ENCODE data around the gene GOLGA8R.
"Not testable (repeated sequence)": the region's sequence is repeated elsewhere in the genome, so short reads cannot be mapped to it uniquely, and the experiment has no call there.

GOLGA8R gene, protein sequence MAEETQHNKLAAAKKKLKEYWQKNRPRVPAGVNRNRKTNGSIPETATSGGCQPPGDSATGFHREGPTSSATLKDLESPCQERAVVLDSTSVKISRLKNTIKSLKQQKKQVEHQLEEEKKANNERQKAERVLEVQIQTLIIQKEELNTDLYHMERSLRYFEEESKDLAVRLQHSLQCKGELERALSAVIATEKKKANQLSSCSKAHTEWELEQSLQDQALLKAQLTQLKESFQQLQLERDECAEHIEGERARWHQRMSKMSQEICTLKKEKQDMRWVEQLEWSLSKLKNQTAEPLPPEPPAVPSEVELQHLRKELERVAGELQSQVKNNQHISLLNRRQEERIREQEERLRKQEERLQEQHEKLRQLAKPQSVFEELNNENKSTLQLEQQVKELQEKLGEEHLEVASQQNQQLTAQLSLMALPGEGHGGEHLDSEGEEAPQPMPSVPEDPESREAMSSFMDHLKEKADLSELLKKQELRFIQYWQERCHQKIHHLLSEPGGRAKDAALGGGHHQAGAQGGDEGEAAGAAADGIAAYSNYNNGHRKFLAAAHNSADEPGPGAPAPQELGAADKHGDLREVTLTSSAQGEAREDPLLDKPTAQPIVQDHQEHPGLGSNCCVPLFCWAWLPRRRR

DNA sequence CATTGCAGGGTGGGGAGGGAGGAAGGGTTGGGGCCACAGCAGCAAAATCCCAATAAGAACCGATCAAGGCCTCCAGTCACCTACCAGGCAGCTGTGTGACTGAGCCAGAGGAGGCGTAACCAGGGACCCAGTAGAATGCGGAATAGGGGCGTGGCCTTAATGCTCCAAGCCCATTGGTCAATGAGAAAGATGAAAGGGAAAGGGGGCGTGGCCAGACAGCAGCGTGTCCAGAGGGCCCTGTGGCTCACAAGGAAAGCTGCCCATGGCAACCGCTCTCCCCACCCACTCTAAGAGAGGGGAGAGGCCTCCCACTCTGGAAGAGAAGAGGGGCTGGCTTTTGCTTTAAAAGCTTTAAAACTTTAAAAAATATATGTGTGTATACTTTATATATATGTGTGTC is at the start of gene GOLGA8R:
Gene GOLGA8R, minus strand, starts transcription at position 101 of the 400 bp plus-strand sequence. Its CDS starts 98 bp downstream, at position 3.
- not testable (repeated sequence) for DNase-seq

DNA sequence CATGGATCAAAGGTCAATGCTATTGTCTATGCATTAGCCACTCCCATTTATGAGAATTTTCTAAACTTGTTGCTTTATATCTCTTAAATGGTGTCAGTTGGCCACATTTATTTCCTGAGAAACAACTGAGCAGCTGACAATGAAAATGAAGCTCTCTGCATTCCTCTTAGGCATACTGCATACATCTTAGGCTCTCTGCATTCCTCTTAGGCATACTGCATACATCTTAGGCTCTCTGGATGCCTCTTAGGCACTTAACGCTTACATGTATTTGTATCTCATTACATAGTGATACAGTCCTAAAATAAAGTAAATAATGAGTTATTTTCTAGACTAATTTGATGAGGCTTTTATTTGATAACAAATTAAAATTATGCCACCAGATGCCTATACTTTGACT is 49.8 kb upstream of the GOLGA8R start:
- not testable (repeated sequence) for DNase-seq

DNA sequence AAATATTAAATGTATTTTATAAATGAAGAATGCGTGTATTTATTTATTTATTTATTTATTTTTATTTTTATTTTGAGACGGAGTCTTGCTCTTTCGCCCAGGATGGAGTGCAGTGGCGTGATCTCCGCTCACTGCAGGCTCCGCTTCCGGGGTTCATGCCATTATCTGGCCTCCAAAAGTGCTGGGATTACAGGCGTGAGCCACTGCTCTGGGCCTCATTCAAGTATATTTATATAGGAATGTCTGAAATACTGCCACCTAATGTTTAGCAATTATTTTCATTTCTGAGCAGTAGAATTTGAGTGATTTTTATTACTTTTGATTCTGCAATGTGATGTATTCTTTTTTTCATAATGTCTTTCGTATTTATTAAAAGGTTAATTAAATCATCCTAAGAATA is 48.1 kb upstream of the GOLGA8R start:
- not testable (repeated sequence) for DNase-seq

DNA sequence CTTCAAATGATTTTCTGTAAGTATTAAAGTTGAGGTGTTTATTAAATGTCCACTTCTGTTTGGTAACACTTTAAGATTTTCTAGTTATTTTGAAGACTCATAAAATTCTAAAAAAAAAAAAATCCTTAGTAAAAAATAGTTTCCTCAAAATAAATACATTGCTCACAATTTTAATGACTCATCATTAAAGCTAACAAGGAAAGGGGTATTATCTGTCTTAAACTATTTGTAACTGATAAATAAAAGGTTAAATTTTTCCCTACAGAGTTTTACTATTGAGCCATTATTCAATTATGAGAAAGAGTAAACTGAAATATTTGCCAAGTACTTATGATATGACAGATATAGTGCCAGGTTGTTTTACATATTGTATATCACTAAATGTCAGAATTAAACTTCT is 38.6 kb upstream of the GOLGA8R start:
- not testable (repeated sequence) for DNase-seq

DNA sequence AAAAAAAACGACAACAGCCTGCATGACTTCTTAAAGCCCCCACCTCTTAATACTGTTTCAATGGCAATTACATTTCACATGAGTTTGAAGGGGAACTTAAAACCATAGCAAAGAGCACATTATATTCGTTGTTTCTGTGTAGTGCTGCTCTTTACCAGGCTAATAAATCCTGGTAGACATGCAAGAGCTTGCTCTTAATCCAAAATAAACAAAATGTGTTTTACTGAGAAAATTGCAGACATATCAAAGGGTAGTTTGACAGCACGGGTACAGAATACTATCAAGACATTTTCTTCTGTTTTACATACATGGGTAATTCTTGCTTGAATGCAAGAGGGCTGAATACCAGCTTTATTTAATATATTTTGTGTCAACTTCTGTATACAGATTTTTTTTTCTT is 24.3 kb upstream of the GOLGA8R start:
- DNase-seq = not testable (repeated sequence)

DNA sequence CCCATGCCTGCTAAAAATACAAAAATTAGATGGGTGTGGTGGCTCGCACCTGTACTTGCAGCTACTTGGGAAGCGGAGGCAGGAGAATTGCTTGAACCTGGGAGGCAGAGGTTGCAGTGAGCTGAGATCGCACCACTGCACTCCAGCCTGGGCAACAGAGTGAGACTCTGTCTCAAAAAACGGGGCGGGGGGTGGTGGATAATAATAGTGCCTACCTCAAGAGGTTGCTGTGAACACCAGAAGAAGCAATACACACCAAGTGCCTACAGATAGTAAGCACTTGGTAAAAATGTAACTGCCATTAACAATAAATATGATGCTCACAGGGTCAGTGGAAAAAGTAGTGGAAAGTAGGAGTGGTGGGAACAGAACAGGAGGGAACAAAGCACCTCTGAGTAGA is 21.8 kb upstream of the GOLGA8R start:
- DNase-seq = not testable (repeated sequence)

DNA sequence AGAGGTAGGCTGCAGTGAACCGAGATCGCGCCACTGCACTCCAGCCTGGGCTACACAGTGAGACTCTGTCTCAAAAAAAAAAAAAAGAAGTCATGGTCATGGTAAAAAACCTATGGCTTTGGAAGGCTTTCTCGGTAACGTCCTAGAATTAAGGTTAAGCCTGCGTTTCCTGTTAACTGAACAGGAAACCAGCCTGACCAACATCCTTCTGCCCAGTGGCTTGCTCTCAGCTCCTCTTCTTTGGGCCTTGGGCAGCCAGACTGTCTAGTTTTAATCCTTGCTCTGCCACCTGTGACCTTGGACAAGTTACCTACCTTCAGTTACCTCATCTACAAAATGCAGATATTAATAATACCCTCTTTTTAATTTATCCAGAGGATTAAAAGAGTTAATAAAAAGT is 6.7 kb upstream of the GOLGA8R start:
- not testable (repeated sequence) for DNase-seq

DNA sequence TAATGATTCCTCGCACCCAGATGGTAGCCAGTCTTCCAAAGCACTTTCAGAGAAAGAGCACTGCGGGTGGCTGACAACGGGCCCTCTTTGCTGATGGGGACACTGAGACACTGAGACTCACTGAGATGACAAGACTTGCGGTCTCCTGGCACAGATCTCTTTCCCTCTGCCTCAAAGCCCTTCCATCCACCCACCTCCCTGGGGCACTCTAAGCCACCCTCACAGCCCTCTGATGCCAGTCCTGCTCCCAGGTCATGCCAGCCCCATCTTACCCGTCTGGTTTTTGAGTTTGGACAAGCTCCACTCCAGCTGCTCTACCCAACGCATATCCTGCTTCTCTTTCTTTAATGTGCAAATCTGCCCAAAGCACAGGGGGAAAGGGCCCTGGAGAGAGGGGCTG is 6.4 kb downstream of the GOLGA8R start:
- not testable (repeated sequence) for DNase-seq

DNA sequence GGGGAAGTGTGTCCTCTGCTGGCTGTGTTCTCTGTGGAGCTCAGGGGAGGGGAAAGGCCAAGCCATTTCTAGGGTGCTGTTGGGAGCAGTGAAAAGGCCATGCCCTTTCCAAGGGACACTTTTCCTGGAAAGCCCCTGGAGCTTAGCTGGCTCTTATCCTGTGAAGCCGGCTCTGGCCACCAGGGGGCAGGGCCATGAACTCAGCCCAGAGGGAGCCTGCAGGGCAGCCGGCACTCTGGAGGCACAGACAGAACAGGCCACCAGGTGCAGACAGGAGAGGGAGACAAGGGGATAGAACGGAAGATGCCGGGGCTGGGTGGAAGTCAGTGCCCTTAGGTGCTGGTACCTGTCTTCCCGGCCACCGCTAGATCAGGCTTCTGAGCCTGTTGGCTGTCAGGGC is 15.1 kb downstream of the GOLGA8R start:
- not testable (repeated sequence) for DNase-seq

DNA sequence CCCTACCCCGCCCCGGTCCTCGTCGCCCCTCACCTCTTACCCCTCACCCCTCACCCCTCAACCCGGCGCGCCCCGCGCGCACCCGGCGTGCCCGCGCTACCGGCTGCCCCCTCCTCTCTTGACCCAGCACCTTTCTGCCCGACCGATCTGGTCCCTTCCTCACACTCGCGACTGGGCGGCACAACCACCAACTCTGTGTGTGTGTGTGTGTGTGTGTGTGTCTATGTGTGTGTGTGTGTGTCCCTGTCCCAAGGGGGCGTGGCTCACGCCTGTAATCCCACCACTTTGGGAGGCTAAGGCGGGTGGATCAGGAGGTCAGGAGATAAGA is 20.4 kb downstream of the GOLGA8R start:
- not testable (repeated sequence) for DNase-seq

DNA sequence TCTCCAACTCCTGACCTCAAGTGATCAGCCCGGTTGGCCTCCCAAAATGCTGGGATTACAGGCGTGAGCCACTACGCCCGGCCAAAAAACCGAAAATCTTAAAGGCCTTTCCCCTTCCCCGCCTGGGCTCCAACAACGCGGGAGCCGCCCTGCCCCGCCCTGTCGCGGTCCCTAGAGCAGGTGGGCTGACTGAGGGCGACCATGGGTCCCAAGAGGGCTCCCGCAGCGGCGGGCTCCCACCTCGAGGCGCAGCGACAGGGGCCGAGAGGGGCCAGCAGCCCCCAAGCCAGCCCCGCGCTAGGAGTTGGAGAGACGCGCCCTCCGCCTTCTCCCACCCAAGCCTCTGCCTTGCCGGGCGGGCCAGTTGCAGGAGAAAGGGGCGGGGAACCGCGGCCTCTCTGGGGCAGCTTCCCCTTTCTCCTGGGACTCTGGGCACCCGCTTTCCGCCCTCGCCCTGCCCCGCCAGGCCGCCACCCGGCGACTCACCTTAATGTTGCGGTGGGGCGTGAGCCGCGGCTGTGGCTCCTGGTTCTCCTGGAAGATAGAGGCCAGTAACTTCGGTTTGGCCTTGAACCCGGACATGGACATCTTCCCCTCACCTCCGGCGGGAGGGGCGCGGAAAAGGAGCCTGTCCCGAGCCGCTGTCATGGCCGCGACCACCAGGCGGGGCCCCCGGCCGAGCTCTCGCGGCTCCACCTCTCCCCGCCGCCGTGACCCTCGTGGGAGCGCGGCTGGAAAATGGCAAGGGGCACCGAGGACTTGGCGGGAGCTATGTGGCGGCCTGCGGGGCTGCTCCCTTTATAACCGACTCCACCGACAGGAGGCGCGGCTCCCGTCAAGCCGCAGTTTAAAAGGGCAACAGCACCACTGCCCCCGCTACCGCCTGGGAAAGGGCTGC is 21.0 kb downstream of the GOLGA8R start, which contains the start of gene CHRFAM7A:
Gene CHRFAM7A, minus strand, starts transcription at position 775 of the 898 bp plus-strand sequence. CDS start 10,189 bp downstream, outside the sequence.
- DNase-seq = not testable (repeated sequence)

DNA sequence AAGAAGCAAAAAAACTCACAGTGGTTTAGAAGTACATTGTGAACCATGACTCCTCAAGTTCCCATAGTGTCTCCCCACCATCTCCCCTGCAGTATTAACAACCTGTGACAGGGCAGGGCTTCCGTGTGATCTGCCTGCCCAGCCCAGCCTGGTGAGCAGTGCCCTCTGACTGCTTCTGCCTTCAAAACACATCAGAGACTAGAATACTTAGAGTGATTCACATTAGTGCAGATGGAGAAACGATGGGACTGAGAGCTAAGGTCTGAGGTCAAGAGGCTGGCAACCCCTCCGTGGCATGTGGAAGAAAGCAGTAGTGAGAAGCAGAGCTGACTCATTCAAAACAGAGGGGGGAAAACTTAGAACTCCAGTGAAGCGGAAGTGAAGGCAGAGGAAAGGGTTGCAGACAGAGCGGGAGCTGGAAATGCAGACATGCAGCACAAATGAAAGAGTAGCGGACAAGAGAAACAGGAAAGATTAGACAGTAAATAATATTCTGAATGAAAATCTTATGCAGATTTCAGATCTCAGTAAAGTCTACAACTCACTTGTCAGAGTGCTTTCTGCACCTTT is 27.7 kb downstream of the GOLGA8R start:
- DNase-seq = not testable (repeated sequence)

DNA sequence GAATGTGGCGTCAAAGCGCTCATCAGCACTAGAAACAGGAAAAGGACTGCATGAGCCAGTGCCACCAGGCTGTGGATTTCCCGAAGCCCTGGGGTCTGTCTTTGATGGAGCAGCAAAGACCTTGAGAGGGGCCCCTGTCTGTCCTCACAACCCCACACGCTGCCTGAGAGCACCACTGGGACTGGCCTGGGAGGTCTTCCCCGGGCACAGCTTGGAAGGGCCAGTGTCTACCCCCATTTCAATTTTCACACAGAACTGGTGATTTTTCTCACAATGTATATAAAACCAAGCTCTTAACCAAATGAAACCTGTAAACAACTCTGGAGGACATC is 37.0 kb downstream of the GOLGA8R start:
- not testable (repeated sequence) for DNase-seq

DNA sequence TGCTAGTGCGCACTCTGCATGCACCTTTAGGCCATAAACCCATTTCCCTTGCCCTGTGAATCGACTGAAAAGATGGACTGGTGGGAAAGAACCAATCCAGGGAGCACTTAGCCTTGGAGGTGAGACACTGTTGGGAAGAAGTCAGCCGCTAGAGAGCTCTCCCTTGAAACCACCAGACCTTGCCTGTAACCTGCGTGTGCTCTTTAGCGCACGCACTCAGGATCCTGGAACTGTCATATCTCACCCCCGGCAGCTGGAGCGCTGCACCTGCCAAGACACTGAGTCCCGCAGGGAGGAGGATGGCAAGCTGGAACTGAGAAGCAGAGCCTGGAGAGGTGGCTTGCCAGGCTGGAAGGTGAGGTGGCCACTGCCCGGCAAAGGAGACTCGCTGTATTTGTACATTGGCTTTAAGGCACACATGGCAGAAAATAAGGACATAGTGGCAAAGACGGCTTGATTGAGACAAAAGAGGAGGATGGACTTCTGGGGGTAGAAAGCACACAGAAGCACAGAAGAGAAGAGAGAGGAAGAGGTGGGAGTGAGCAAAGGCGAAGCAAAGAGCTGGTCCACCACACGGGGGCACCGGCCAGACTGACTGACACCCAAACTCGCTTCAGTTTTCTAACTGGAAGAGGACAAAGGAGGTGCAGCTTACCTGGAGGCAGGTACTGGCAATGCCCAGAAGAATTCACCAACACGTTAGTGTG is 37.5 kb downstream of the GOLGA8R start:
- not testable (repeated sequence) for DNase-seq

DNA sequence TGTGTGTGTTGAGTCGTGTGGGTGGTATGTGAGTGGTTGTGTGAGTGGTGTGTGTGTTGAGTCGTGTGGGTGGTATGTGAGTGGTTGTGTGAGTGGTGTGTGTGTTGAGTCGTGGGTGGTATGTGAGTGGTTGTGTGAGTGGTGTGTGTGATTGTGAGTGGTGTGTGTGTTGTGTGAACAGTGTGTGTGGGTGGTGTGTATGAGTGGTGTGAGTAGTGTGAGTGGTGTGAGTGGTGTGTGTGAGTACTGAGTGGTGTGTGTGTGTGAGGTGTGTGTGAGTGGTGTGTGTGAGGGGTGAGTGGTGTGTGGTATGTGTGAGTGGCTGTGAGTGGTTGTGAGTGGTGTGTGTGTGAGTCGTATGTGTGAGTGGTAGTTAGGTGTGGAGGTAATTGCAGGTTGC is 38.2 kb downstream of the GOLGA8R start:
- not testable (repeated sequence) for DNase-seq

DNA sequence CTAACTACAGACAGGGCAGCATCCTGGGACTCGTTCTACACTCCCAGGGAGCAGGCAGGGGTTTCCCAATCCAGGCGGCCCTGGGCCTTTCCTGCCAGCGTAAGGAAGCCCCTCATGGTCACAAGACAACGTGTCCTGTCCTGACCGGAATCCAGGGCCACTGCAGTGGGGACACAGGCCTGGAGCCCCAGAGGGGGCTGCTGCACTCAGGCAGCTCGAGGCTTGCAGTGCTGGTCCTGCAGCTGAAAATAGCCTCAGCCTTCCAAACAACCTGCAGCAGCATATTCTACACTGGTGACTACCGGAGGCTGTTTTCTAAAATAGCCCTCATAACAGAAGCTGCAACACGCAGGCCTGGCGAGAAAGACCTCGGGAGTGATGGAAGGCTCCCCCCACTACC is 39.2 kb downstream of the GOLGA8R start:
- DNase-seq = not testable (repeated sequence)

DNA sequence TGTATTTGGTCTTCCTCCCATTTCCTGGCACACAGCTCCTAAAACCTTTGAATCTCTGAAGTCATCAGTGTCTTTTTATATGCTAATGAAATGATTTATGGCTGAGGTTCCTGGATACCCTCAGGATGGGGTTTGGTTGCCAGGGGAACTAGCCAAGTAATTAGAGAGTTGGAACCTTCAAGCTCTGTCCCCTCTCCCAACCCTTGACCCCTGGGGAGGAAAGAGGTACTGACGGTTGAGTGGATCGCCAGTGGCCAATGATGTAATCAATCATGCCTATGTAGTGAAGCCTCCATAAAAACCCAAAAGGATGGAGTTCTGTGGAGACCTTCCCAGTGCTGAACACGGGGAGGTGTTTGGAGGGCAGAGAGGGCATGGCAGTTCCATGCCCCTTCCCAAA is 45.8 kb downstream of the GOLGA8R start:
- not testable (repeated sequence) for DNase-seq

DNA sequence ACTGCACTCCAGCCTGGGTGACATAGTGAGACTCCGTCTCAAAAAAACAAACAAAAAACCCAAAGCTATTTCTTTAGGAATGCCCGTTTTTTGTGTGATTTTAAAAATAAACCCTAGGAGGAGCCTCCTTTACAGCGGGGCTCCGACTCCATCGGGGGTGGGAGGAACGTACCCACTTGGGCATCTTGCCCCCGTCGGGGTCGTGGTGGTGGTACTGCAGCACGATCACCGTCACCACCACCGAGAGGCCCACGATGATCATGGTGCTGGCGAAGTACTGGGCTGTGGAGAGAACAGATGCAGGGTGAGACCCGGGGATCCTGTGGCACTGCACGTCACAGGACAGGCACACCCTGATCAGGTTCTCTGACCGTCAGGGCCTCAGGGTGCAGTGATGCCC is 46.8 kb downstream of the GOLGA8R start:
- not testable (repeated sequence) for DNase-seq

DNA sequence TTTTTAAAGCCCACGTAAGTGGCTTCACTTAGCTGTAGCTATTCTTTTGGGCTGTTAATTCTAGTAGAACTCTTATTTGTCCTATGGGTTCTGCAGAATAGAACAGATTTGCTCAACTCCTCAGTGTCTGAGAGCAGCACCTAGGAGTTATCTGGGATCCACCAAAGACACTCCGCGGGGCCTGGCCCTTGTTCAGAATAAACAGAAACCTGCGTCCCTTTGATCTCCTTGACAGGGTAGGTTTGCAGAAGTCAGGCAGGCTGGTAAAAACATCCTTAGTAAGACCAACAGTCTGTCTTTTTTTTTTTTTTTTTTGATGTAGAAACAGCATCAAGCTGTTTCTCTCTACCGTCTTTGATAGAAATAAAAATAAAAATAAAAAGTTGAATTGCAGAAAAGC is 52.7 kb downstream of the GOLGA8R start:
- not testable (repeated sequence) for DNase-seq

DNA sequence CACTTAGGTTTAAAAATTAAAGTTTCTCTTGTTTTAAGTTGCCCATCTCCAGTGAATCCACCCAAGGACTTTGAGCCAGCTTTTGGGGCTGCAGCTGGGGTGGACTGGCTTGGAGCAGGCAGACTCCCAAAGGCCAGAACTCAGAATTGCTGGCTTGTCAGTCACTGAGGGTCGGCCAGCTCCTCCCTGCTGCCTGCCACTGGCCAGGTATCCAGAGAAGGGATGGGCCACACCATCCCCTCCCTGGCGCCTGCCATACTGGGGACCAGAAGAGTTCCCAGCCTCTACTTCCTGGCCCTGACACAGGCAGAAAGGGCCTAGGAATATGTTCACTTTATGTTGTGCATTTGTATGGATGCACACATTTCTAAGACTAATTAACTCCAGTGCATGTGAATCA is 53.1 kb downstream of the GOLGA8R start:
- DNase-seq = not testable (repeated sequence)

DNA sequence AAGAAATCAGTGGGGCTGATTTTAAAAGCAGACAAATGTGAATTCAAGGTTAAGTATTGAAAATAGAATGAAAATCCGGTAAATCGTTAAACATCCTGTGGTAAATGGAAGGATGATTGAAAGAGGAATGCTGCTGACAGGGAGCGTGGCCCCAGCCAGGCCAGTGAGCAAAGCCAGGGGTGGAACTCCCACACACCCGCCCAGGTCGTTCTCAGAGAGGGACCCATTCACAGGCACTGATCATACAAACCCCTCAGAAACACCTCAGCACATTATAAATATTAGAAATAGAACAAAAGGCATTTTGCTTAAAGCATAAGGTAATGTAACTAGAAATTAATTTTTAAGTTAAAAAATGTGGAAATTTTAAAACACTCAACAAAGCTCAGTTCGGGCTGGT is 59.0 kb downstream of the GOLGA8R start:
- DNase-seq = not testable (repeated sequence)

All from GOT3 (cell line).